ENCODE data around the gene LAGE3.

The LAGE3 gene

GRCh38 chrX:154444755-154445246 lies 34.3 kb downstream of the LAGE3 start (continued):
- TF ChIP-seq SP2 (tag by site-specific recombination; IDR thresholded peaks at IDR 0.05) (no peak), FEZF1 (tag by site-specific recombination; IDR thresholded peaks at IDR 0.05) (no peak), ZFP69B (tag by site-specific recombination; IDR thresholded peaks at IDR 0.05) (no peak), ZNF146 (tag by site-specific recombination; IDR thresholded peaks at IDR 0.05) (no peak), ZNF239 (tag by site-specific recombination; IDR thresholded peaks at IDR 0.05) (no peak), RBAK (tag by site-specific recombination; IDR thresholded peaks at IDR 0.05) (no peak)

GRCh38 chrX:154443992-154444754 lies 34.9 kb downstream of the LAGE3 start, which contains the start of gene FAM50A:
TSS of gene FAM50A (plus strand) at chrX:154444141. CDS start at chrX:154444236, 95 bp downstream.
- no peaks in the 10 kb centered on the region for H3K9me3 ChIP-seq (ENCODE audit: control insufficient read depth, insufficient read depth, low read depth, low read length)
- H3K36me3 ChIP-seq (ENCODE audit: control insufficient read depth in 2 of 2, insufficient read depth in 1 of 2, low read length in 2 of 2), result peaks cover 10 to 79% of the 10 kb centered on the region in 2 experiments; a peak in 2 of 3 replicates
- POLR2A ChIA-PET, result interaction anchor here (0.6 to 3.0 kb wide), 4 partner anchors 8 to 33 kb away, joined by 3 to 13 read pairs (median 4); partner anchors contain the start of gene TAFAZZIN
- TF ChIP-seq ZNF324 (tag by site-specific recombination; IDR thresholded peaks at IDR 0.05) (no peak), ZNF501 (tag by site-specific recombination; IDR thresholded peaks at IDR 0.05) (no peak), ZSCAN4 (tag by site-specific recombination; IDR thresholded peaks at IDR 0.05) (no peak), ZSCAN30 (tag by site-specific recombination; IDR thresholded peaks at IDR 0.05) (peak; percentile 54; the same call in 1 of the 2 replicates), ZIC2 (tag by site-specific recombination; IDR thresholded peaks at IDR 0.05) (peak; percentile 37), KLF10 (tag by site-specific recombination; IDR thresholded peaks at IDR 0.05) (peak; percentile 35; the same call in 1 of the 2 replicates), ZFP41 (tag by site-specific recombination; IDR thresholded peaks at IDR 0.05; ENCODE audit: borderline replicate concordance) (no peak), ZNF76 (tag by site-specific recombination; IDR thresholded peaks at IDR 0.05; ENCODE audit: borderline replicate concordance, low read depth) (no peak), SALL2 (tag by site-specific recombination; IDR thresholded peaks at IDR 0.05; ENCODE audit: borderline replicate concordance) (no peak), ZNF792 (tag by site-specific recombination; IDR thresholded peaks at IDR 0.05) (no peak), ZBTB26 (tag by site-specific recombination; optimal IDR thresholded peaks at IDR 0.05) (peak; percentile 42), ZNF169 (tag by site-specific recombination; IDR thresholded peaks at IDR 0.05) (no peak), ZNF354C (tag by site-specific recombination; IDR thresholded peaks at IDR 0.05; ENCODE audit: borderline replicate concordance, low read depth) (no peak), KLF8 (tag by site-specific recombination; IDR thresholded peaks at IDR 0.05) (no peak), ZNF416 (tag by site-specific recombination; IDR thresholded peaks at IDR 0.05) (no peak), ZBTB44 (tag by site-specific recombination; IDR thresholded peaks at IDR 0.05) (no peak), ZXDB (tag by site-specific recombination; IDR thresholded peaks at IDR 0.05) (peak; percentile 23; the same call in 1 of the 2 replicates), ZNF341 (tag by site-specific recombination; IDR thresholded peaks at IDR 0.05; ENCODE audit: low read depth) (no peak), ZFP3 (tag by site-specific recombination; IDR thresholded peaks at IDR 0.05; ENCODE audit: low read depth) (no peak), SCRT1 (tag by site-specific recombination; IDR thresholded peaks at IDR 0.05; ENCODE audit: borderline replicate concordance) (no peak), ZNF660 (tag by site-specific recombination; IDR thresholded peaks at IDR 0.05) (0 out of 2 replicates have a peak, but pooled peaks have one; percentile 46)
- peak within 1 kb of the TSS; percentile 51 for H3K4me3 ChIP-seq (ENCODE audit: low read depth, low read length)
- CTCF ChIA-PET, result interaction anchor here (0.6 kb wide), 1 partner anchor 100 kb away, joined by 3 read pairs; no protein-coding TSS in a partner anchor
- H3K27ac ChIP-seq (ENCODE audit: extremely low read depth, low read depth, low read length), result peak within 1 kb of the TSS; percentile 77
- H3K4me1 ChIP-seq (ENCODE audit: control insufficient read depth, insufficient read depth, low read length), result no peaks in the 10 kb centered on the region

Measured in HEK293 (cell line).